Loucy (cell line): Measurements from ENCODE around the gene YTHDF1.

ENCODE experiments used
- EZH2phosphoT487 ChIP-seq: fragments of 200-600 bp; IDR thresholded peaks from 2 replicates; pipeline ENCODE4 v1.6.1; 2018; ENCODE audit warnings: antibody characterized with exemption, mild to moderate bottlenecking, moderate library complexity, borderline replicate concordance
- TF ChIP-seq, protein P1 (sequence below): fragments of 200-600 bp; sonication (generic); conservative IDR thresholded peaks from 2 replicates; pipeline ENCODE4 v1.5.1; 2014; ENCODE audit warnings: mild to moderate bottlenecking, antibody characterized with exemption, low read length

DNA sequence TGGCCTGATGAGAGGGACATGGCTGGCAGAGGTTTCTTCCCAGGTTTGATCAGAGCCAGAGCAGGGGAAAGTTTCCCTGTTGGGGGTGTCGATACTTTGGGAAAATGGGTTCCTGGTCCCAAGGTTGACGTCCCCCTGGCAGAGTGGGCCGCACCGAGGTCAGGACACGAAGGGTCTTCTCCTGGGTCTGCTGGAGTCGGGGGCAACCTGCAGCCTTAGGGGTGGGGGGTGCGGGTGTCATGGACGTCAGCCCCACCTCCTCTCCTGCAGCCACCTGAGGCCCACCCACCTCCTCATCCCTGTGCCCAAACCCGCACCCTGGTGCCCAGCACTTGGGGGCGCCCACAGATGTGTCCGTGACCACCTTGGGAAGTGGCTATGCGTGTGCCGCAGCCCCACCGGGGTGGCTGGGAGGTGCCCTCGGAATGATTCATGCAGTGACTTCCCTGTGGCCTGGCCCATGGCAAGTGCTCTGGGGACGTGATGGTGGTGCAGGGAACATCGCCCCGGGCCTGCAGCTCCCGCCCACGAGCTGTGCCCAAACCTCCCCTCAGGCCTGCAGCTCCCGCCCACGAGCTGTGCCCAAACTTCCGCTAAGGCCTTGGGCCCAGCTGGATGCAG is 64.9 kb downstream of the YTHDF1 start:
- TF ChIP-seq, protein P1, sequence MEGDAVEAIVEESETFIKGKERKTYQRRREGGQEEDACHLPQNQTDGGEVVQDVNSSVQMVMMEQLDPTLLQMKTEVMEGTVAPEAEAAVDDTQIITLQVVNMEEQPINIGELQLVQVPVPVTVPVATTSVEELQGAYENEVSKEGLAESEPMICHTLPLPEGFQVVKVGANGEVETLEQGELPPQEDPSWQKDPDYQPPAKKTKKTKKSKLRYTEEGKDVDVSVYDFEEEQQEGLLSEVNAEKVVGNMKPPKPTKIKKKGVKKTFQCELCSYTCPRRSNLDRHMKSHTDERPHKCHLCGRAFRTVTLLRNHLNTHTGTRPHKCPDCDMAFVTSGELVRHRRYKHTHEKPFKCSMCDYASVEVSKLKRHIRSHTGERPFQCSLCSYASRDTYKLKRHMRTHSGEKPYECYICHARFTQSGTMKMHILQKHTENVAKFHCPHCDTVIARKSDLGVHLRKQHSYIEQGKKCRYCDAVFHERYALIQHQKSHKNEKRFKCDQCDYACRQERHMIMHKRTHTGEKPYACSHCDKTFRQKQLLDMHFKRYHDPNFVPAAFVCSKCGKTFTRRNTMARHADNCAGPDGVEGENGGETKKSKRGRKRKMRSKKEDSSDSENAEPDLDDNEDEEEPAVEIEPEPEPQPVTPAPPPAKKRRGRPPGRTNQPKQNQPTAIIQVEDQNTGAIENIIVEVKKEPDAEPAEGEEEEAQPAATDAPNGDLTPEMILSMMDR: no peak
- TF ChIP-seq EZH2phosphoT487: no peak
